NCI-H2081 (cell line): ENCODE results near the gene RDH13.
"Not testable (repeated sequence)": the region's sequence is repeated elsewhere in the genome, so short reads cannot be mapped to it uniquely, and the experiment has no call there.

ENCODE experiments used
- DNase-seq, 2 experiments: peaks; one replicate each; lab custom pipeline; 2025; lab: John Stamatoyannopoulos, UW

RDH13 gene, protein sequence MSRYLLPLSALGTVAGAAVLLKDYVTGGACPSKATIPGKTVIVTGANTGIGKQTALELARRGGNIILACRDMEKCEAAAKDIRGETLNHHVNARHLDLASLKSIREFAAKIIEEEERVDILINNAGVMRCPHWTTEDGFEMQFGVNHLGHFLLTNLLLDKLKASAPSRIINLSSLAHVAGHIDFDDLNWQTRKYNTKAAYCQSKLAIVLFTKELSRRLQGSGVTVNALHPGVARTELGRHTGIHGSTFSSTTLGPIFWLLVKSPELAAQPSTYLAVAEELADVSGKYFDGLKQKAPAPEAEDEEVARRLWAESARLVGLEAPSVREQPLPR

DNA sequence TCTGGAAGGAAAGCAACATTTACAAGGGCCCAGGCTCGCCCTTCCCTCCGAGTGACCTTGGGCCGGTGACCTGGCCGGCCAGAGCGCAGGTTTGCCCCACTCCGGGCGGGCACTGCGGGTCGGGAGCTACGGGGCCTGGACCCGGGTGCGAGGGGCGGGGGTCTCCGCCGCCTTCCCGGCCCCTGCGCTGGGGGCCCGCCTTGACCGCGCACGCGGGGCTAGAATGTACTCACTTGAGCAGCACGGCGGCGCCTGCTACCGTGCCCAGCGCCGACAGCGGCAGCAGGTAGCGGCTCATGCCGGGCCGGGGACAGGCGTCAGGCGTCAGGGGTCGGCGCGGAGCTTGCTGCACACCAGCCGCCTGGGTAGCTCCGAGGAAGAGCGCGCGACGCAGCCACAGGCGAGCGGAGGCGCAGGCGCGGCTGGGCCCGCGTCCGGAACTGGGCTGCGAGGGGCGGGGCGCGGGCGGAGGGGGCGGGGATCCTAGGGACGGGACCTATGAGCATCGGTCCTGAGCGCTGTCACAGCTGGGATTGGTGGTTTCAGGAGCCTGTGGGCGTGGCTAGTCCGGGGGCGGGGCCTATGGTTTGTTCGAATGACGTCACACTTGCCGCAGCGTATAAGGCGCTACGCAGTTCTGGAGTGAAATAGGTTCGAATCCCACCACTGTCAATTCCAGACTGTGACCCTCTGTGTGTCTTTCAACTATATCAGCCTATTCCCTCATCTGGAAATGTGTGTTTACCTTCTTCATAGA lies at the start of gene RDH13:
Gene RDH13, minus strand, starts transcription at position 414 of the 757 bp plus-strand sequence. Its CDS starts 116 bp downstream, at position 298.
- peak; percentile 89 to 93 for DNase-seq

DNA sequence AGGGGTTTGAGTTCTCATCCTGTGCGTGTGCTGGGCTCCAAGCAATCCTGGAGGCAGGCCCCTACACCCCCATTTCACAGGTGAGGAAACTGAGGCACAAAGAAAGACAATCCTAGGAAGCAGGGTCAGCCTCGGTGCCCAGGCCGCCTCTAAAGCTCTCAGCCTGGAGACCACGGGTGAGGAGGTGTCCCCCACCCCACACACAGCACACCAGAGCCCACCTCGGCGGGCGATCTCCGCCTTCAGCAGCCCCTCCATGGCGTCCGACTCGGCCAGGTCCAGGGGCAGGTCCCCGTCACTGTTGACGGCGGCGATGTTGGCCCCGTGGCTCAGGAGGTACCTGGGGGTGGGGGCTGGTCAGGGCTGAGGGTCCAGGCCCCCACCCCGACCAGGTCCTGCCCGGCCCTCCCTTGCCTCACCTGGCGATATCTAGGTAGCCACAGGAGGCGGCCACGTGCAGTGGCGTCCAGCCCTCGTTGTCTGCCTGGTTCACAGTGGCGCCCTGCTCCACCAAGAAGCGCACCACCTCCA lies 49.4 kb upstream of the RDH13 start:
- DNase-seq = no peak

GRCh38 chr19:55111238-55111831 lies 48.4 kb upstream of the RDH13 start:
- DNase-seq = no peak

DNA sequence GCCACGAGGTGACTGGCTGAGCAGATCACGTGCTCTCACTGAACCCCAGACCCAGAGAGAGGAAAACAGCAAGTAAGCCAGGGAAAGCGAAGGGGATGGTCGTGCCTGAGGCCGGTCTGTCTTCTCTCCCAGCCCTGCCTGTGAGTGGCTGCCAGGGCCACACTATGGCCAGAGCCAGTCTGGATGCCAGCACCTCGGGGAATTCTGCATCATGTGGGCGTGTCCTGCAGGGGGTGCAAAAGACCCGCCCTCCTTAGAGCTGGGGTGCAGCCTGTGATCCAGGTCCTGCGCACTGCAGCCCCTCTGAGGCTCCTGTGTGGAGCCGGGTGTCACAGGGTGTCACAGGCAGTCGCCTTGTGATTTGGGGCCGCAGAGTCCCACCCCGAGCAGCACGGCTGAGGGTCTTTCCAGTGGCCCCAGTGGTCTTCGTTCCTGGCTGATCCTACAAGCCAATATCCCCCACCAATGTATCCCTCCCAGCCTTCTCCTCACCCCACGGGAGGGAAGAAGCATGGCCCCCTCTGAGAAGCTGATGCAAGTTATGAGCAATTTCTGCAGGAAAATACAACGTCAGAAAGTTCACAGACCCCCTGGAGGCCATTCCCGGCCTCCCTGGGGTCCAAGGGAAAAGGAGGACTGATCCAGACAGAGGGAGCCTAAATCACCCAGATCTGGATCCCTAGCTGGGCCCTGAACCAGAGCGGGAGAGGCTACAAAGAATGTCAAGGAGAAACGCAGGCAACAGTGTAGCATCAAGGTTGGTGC lies 46.8 kb upstream of the RDH13 start:
- no peak for DNase-seq

- DNase-seq = not testable (repeated sequence)
Measured at GRCh38 chr19:55107252-55107651, 44.3 kb upstream of the RDH13 start.

GRCh38 chr19:55106591-55106990 lies 43.6 kb upstream of the RDH13 start:
- no peak for DNase-seq

DNA sequence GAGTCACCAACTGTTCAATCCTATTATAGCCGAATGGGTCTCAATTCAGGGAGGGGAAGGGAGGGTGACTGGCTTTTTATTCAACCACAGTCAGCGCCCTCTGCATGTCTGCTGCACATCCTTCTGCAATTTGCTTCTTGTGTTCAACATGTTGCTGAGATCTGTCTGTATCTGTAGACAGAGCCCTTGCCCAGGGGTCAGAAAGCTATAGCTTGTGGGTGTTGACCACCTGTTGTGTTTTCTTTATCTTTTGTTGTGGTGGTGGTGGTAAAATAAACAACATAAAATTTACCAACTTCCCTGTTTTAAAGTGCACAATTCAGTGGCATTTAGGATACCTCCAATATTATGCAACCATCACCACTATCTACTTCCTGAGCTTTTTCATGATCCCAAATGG lies 42.3 kb upstream of the RDH13 start:
- no peak for DNase-seq

GRCh38 chr19:55103190-55103589 lies 40.2 kb upstream of the RDH13 start:
- no peak for DNase-seq

DNA sequence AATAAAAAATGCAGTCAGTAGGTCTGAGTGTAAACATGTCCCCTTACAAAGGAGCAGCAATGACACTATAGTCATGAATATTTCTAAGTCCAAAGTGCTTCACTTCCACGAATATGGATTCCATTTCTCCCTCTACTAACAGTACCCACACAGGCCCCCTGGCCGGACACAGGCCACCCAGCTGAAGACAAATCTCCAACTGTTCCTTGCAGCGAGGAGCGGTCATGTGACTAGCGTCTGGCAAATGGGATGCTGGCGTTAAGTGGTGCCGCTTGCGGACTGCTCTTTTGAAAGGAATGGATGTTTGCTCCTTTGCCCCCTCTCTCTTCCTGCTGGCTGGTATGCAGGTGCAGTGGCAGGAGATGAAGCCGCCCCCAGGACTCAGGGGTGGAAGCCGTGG lies 38.3 kb upstream of the RDH13 start:
- DNase-seq = no peak

- DNase-seq = no peak
Measured at GRCh38 chr19:55099557-55100506, 36.9 kb upstream of the RDH13 start.

DNA sequence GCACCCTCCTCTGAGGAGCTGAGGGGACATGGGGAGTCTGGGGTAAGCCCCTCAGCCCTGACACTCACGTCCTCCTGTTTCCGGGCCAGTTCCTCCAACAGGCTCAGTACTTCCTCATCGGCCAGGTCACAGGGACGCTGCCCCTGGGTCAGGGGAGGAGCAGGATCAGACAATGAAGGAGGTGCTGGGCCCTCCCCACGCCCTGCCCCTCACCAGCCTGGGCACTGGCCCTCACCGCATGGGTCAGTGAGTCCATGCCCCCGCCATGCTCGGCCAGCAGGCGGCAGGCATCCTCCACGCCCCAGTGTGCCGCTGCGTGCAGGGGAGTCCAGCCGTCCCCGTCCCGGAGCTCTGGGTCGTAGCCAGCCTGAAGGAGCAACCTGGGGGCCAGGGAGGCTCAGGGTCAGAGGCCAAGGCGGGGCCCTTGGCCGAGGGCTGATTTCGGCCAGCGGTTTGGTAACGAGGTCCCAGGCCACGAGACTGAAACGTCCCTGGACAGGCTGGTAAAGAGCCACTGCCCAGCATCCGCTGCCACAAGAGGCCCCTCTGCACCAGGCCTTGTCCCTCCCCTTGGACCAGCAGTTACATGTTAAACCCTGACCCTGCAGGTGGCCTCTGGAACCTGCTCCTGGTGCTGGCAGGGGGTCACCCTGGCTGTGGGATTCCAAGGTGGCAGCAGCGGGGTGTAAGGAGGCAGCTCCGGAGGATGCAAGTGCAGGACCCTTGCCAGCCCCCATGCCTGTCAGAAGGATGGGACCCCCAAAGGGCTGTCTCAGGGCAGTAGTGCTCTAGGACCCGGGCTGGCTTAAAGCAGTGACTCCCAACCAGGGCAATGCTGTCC lies 36.0 kb upstream of the RDH13 start:
- DNase-seq = no peak

GRCh38 chr19:55097864-55098715 lies 35.1 kb upstream of the RDH13 start:
- no peak for DNase-seq

DNA sequence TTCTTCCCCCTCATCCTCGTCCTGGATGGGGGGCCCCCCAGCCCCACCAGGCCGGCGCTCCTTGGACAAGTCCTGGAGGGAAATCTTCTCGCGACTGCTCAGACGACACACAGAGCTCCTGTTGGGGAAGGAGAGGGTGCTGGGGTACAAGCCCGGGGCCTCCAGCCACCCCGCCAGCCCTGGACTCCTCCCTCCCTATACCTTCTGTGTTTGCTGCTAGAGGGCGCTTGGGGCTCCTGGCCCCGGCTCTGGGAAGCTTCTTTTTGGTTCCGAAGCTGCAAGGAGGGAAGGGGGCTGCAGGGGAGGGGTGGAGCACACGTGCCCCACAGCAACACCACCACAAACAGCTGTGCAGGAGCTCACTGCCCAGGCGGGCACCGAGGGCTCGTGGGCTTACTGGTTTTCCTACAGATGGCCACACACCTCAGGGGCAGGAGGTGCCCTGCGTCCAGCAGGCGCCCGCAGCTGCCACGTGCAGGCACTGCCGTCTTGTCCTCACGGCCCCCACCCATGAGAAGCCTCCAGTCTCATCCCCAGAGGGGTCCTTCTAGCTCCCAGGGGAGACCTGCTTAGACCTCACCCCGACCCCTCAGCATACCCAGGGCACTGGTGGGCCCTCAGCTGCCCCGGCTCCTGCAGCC lies 33.2 kb upstream of the RDH13 start:
- DNase-seq = no peak

DNA sequence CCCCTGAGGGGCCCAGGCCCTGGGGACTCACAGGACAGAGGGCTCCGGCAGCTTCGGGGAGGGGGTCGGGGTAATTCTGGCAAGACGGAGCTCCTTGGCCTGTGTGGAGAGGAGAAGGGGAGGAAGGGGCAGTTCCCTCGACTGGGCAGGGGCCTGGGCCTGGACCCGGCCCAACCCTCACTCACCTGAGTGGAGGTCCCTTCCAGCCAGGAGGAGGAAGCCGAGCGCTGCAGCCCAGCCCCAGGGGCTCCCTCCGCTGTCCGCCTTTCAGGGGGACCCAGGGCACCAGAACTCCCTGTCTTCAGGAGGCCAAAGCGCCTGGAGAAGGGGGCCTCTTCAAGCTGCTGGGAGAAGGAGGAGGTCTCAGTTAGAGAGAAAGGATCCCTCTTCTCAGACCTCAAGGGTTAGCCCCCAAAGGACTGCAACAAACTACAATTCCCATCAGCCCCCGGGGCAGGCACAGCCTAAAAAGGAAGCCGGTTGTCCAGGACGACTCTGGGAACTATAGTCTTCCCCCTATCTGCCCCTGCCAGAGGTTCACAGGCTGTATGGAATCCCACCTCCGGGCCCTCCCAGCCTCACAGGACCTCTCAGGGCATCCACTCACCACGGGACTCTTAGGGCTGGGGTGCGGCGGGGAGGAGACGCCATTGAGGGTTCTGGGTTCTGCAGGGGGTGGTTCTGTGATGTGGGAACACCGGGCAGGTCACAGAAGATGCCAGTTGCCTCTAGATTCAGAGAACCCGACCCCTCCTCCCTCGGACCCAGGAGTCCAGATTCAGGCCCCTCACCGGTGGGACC lies 32.5 kb upstream of the RDH13 start:
- no peak for DNase-seq

DNA sequence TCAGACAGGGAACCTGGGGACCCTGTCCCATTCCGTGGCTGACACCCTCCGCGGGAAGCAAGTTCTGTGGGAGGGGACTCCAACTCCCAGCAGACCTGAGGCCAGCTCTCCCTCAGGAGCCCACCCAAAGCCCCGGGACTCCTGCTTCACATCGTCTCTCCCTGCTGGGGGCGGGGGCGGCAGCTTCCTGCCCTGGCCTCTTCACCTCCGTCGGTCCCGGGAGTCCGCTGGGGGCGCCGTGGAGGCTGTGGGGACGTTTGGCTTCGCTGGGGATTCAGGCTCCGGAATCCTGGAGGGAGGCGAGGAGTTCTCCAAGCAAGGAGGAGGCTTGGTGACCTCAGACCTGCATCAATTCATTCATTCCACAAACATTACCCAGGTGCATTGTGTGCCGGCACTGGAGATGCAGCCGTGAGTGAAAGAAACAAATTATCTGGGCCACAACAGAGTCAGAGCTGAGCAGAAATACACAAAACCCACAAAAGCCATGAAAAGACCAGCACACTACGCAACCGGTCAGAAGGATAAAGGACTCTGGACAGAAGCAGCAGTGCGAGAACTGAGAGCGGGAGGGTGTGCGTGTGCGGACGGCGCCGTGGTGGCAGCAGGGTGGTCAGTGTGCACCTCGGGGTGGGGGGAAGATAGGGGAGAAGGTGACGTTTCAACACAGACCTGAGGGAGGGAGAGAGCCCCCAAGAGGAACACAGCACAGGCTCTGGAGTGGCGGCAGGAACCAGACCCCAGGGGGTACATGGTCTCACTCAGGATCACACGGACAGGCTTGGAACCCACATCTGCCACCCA lies 31.7 kb upstream of the RDH13 start:
- no peak for DNase-seq

GRCh38 chr19:55092423-55093318 lies 29.7 kb upstream of the RDH13 start:
- no peak for DNase-seq
